ENCODE measurements around the gene GRAMD1B. TPM values are rescaled to one million over a fixed set of nuclear protein-coding genes. Genes with fewer than 3 reads are reported as not detected.
"Not testable (repeated sequence)": the region's sequence is repeated elsewhere in the genome, so short reads cannot be mapped to it uniquely, and the experiment has no call there.

GRAMD1B gene
- total and polyA plus RNA-seq, 2 donors from 2014 or later = 4.4 to 18.2 TPM

- intact Hi-C loops (cut with DNase I) = no loop called here
- TF ChIP-seq, protein P1, sequence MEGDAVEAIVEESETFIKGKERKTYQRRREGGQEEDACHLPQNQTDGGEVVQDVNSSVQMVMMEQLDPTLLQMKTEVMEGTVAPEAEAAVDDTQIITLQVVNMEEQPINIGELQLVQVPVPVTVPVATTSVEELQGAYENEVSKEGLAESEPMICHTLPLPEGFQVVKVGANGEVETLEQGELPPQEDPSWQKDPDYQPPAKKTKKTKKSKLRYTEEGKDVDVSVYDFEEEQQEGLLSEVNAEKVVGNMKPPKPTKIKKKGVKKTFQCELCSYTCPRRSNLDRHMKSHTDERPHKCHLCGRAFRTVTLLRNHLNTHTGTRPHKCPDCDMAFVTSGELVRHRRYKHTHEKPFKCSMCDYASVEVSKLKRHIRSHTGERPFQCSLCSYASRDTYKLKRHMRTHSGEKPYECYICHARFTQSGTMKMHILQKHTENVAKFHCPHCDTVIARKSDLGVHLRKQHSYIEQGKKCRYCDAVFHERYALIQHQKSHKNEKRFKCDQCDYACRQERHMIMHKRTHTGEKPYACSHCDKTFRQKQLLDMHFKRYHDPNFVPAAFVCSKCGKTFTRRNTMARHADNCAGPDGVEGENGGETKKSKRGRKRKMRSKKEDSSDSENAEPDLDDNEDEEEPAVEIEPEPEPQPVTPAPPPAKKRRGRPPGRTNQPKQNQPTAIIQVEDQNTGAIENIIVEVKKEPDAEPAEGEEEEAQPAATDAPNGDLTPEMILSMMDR (IDR thresholded peaks at IDR 0.05; ENCODE audit: borderline replicate concordance, extremely low read depth, insufficient read depth) = no peak
- H3K36me3 ChIP-seq (ENCODE audit: control insufficient read depth in 2 of 3, insufficient read depth in 3 of 3, low read length in 3 of 3) = peaks cover 0 to 2% (median 0%) of the 10 kb centered on the region in 3 donors
- FAIRE-seq (no peak), DNase-seq (no peak)
- no peaks in the 10 kb centered on the region for H3K9me3 ChIP-seq (ENCODE audit: control insufficient read depth in 2 of 3, insufficient read depth in 1 of 3, low read length in 3 of 3)
- H3K9ac ChIP-seq (ENCODE audit: low read length in 3 of 3) = no peak overlapping the region
- H3K27me3 ChIP-seq (ENCODE audit: control insufficient read depth, insufficient read depth, low read length) = no peaks in the 10 kb centered on the region
- H3K4me1 ChIP-seq (ENCODE audit: control insufficient read depth in 2 of 3, insufficient read depth in 2 of 3, low read depth in 1 of 3, low read length in 3 of 3) = peaks cover 0 to 5% (median 2%) of the 10 kb centered on the region in 3 donors
- H3K4me3 ChIP-seq (ENCODE audit: low read length in 3 of 3) = no peak overlapping the region
- H3K27ac ChIP-seq (ENCODE audit: low read depth in 2 of 2, low read length in 2 of 2) = no peak overlapping the region
These were observed 22.7 kb downstream of the GRAMD1B start for GRCh38 chr11:123452794-123453193.

DNA sequence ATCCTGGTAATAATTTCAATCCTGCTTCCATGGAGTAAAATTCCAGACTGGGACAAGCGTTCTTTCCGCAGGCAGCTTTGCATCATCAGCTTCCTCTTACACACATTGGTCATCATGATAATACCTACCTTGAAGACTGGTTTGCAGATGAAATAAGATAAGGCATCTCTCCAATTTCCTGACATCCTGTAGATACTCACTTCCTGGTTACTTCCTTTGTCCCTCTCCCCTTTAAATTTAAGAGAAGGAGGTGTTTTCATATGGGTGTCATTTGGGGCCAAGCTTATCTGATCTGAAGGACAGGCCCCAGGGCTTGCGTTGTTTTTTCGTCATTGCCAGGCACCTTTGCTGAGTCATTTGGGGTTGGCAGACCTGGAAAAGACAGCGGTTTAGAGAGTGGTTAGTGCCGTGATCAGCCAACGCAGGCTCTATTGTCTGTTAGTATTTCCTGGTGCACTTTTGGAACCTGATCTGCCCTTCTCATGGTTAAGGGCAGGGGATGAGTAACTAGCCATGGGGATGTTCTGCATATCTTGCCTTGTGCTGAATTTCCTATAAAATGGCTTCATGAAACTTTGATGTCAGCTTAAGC, 24.1 kb downstream of the GRAMD1B start:
- TF ChIP-seq, protein P1 (IDR thresholded peaks at IDR 0.05; ENCODE audit: borderline replicate concordance, extremely low read depth, insufficient read depth) = no peak
- Histone ChIP-seq H3K27ac (ENCODE audit: low read depth in 2 of 2, low read length in 2 of 2) (no peak overlapping the region), H3K36me3 (ENCODE audit: control insufficient read depth in 2 of 3, insufficient read depth in 3 of 3, low read length in 3 of 3) (peaks cover 0 to 2% (median 0%) of the 10 kb centered on the region in 3 donors), H3K4me1 (ENCODE audit: control insufficient read depth in 2 of 3, insufficient read depth in 2 of 3, low read depth in 1 of 3, low read length in 3 of 3) (peaks cover 0 to 5% (median 2%) of the 10 kb centered on the region in 3 donors), H3K9me3 (ENCODE audit: control insufficient read depth in 2 of 3, insufficient read depth in 1 of 3, low read length in 3 of 3) (no peaks in the 10 kb centered on the region), H3K9ac (ENCODE audit: low read length in 3 of 3) (no peak overlapping the region), H3K4me3 (ENCODE audit: low read length in 3 of 3) (no peak overlapping the region), H3K27me3 (ENCODE audit: control insufficient read depth, insufficient read depth, low read length) (no peaks in the 10 kb centered on the region)
- DNase-seq (no peak), FAIRE-seq (no peak)
- intact Hi-C loops (cut with DNase I) = no loop called here

DNA sequence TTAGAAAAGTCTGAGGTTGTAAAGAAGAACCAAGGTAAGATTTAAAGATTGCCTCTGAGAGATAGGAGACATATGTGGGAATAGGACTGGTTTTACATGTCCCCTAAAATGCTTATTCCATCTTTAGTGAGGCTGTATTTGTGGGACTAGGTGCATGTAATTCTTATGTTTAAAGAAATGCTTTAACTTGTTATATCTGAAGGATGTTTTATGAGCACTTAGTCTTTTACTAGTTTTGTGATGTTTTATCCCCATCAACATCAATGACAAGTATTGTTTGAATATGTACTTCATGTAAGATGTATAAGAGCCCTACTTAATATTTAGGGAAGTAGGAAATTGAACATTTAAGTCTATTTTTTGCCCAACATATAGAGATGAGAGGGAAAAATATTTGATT, 24.7 kb downstream of the GRAMD1B start:
- FAIRE-seq (no peak), DNase-seq (no peak)
- H3K4me3 ChIP-seq (ENCODE audit: low read length in 3 of 3) = no peak overlapping the region
- no peaks in the 10 kb centered on the region for H3K27me3 ChIP-seq (ENCODE audit: control insufficient read depth, insufficient read depth, low read length)
- peaks cover 0 to 8% (median 2%) of the 10 kb centered on the region in 3 donors for H3K4me1 ChIP-seq (ENCODE audit: control insufficient read depth in 2 of 3, insufficient read depth in 2 of 3, low read depth in 1 of 3, low read length in 3 of 3)
- H3K27ac ChIP-seq (ENCODE audit: low read depth in 2 of 2, low read length in 2 of 2) = no peak overlapping the region
- no peaks in the 10 kb centered on the region for H3K9me3 ChIP-seq (ENCODE audit: control insufficient read depth in 2 of 3, insufficient read depth in 1 of 3, low read length in 3 of 3)
- H3K36me3 ChIP-seq (ENCODE audit: control insufficient read depth in 2 of 3, insufficient read depth in 3 of 3, low read length in 3 of 3) = peaks cover 0 to 2% (median 0%) of the 10 kb centered on the region in 3 donors
- no peak overlapping the region for H3K9ac ChIP-seq (ENCODE audit: low read length in 3 of 3)
- TF ChIP-seq, protein P1 (IDR thresholded peaks at IDR 0.05; ENCODE audit: borderline replicate concordance, extremely low read depth, insufficient read depth) = no peak
- intact Hi-C loops (cut with DNase I) = no loop called here

DNA sequence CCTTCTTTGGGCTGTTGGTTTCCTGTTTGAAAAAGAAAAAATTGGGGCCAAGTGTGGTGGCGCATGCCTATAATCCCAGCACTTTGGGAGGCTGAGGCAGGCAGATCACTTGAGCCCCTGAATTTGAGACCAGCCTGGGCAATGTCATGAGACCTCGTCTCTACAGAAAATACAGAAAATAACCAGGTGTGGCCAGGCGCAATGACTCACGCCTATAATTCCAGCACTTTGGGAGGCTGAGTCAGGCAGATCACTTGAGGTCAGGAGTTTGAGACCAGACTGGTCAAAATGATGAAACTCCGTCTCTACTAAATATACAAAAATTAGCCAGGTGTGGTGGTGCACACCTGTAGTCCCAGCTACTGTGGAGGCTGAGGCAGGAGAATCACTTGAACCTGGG, 26.4 kb downstream of the GRAMD1B start:
- peaks cover 0 to 18% (median 2%) of the 10 kb centered on the region in 3 donors for H3K4me1 ChIP-seq (ENCODE audit: control insufficient read depth in 2 of 3, insufficient read depth in 2 of 3, low read depth in 1 of 3, low read length in 3 of 3)
- FAIRE-seq; H3K4me3 ChIP-seq (ENCODE audit: low read length in 3 of 3); intact Hi-C loops (cut with DNase I); DNase-seq; H3K27ac ChIP-seq (ENCODE audit: low read depth in 2 of 2, low read length in 2 of 2); H3K36me3 ChIP-seq (ENCODE audit: control insufficient read depth in 2 of 3, insufficient read depth in 3 of 3, low read length in 3 of 3); H3K9me3 ChIP-seq (ENCODE audit: control insufficient read depth in 2 of 3, insufficient read depth in 1 of 3, low read length in 3 of 3); H3K27me3 ChIP-seq (ENCODE audit: control insufficient read depth, insufficient read depth, low read length); H3K9ac ChIP-seq (ENCODE audit: low read length in 3 of 3): not testable (repeated sequence)

All from kidney (tissue), 14 donors.